Erythroblast (primary cell): ENCODE data around the gene KDELR3.

Experiments used
- GATA1 ChIP-seq: IDR thresholded peaks from 2 replicates; pipeline ENCODE4 v1.6.1; 2011; ENCODE audit warnings: low read depth, mild to moderate bottlenecking, control low read depth, low read length, moderate library complexity
- POLR2A ChIP-seq: IDR thresholded peaks from 2 replicates; pipeline ENCODE4 v1.6.1; 2011; ENCODE audit warnings: mild to moderate bottlenecking, low read length

DNA sequence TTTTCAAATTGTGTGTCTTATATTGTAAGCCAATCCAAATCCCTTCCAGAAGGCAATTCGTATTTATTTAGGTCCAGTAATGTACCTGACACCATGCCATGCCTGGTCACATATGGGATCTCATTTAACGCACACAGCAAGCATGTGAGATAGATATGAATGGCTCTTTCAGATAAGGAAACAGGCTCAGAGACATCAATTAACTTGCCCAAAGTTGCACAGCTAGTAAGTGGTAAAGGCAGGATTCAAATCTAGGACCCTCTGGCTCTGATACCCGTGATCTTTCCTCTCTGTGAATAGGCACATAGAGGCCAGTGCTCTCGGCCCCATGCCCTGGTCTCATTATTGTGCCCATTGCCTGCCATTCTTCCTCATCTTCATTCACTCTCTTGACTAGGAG lies 47.2 kb upstream of the KDELR3 start:
- TF ChIP-seq POLR2A (no peak), GATA1 (no peak)
